ENCODE results near the gene CCDC184. TPM values are rescaled to one million over a fixed set of nuclear protein-coding genes. Genes with fewer than 3 reads are reported as not detected.

CCDC184 gene
- total and polyA plus RNA-seq, 2 experiments from 2014 or later, result 4.8 to 13.8 TPM

DNA sequence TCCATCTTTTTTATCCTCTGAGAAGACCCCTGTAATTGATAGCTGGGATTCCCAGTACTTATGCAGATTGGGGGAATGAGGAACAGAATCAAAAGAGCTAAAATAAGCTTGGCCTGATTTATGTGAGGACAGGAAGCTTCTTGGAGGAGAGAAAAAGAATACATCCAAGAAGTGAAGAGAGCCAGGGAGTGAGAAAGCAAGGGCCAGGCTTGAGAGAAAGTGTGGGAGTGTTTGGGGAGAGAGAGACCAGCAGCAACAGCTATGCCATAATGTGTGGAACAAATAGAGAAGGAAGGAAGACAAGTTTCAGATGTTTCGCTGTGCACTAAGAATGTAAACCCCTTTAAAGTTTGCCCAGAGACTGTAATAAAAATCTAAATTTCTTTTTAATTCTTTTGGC lies 4.0 kb upstream of the CCDC184 start:
- no peak overlapping the region for H3K27ac ChIP-seq
- no peak overlapping the region for H2AFZ ChIP-seq
- no peak for TF ChIP-seq CTCF (IDR thresholded peaks at IDR 0.05; ENCODE audit: poor library complexity)
- no peak for TF ChIP-seq EZH2phosphoT487 (IDR thresholded peaks at IDR 0.05; ENCODE audit: low read depth, severe bottlenecking, unreplicated experiment)
- no peak for TF ChIP-seq EZH2 (IDR thresholded peaks at IDR 0.05; ENCODE audit: borderline replicate concordance)
- no peaks in the 10 kb centered on the region for H4K20me1 ChIP-seq (ENCODE audit: insufficient read depth, poor library complexity, severe bottlenecking)
- H3K4me3 ChIP-seq, result no peak overlapping the region
- H3K4me2 ChIP-seq, result no peak overlapping the region
- no peaks in the 10 kb centered on the region for H3K9me3 ChIP-seq (ENCODE audit: low read depth)
- no peaks in the 10 kb centered on the region for H3K9me2 ChIP-seq (replicated peaks; ENCODE audit: insufficient read depth)
- no peak for DNase-seq (ENCODE audit: low spot score)
- H3K4me1 ChIP-seq (ENCODE audit: insufficient read depth), result peaks cover 27% of the 10 kb centered on the region
- H3K27me3 ChIP-seq, result peaks cover 36% of the 10 kb centered on the region
- WGBS (ENCODE audit: low lambda C conversion rate, missing lambda C conversion rate), result 96% methylated on average over 1 of the region's 1 CpG
- no peaks in the 10 kb centered on the region for H3K36me3 ChIP-seq (replicated peaks; ENCODE audit: insufficient read depth, low read depth)
- no peaks in the 10 kb centered on the region for H3K79me2 ChIP-seq

DNA sequence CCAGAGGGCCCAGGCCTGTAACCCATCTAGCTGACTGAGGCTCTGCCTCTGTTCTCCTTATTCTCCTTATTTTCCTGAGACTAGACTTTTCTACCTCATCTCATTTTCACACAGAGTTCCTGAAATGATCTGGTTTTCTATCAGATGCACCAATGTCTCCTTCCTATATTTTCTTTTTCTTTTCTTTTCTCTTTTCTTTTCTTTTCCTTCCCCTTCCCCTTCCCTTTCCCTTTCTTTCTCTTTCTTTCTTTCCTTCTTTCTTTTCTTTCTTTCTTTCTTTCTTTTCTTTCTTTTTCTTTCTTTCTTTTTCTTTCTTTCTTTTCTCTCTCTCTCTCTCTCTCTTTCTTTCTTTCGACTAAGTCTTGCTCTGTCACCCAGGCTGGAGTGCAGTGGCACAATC lies 3.0 kb upstream of the CCDC184 start:
- Histone ChIP-seq H3K79me2 (no peaks in the 10 kb centered on the region), H3K27me3 (peaks cover 44% of the 10 kb centered on the region), H3K36me3 (replicated peaks; ENCODE audit: insufficient read depth, low read depth) (no peaks in the 10 kb centered on the region), H3K9me3 (ENCODE audit: low read depth) (no peaks in the 10 kb centered on the region), H4K20me1 (ENCODE audit: insufficient read depth, poor library complexity, severe bottlenecking) (no peaks in the 10 kb centered on the region), H3K4me1 (ENCODE audit: insufficient read depth) (peaks cover 23% of the 10 kb centered on the region), H2AFZ (no peak overlapping the region), H3K9me2 (replicated peaks; ENCODE audit: insufficient read depth) (no peaks in the 10 kb centered on the region), H3K4me3 (no peak overlapping the region), H3K4me2 (no peak overlapping the region), H3K27ac (no peak overlapping the region)
- no peak for DNase-seq (ENCODE audit: low spot score)
- TF ChIP-seq EZH2phosphoT487 (IDR thresholded peaks at IDR 0.05; ENCODE audit: low read depth, severe bottlenecking, unreplicated experiment) (no peak), EZH2 (IDR thresholded peaks at IDR 0.05; ENCODE audit: borderline replicate concordance) (no peak), CTCF (IDR thresholded peaks at IDR 0.05; ENCODE audit: poor library complexity) (no peak)
- WGBS (ENCODE audit: low lambda C conversion rate, missing lambda C conversion rate), result 86% methylated on average over 1 of the region's 1 CpG

- peaks cover 49% of the 10 kb centered on the region for H3K27me3 ChIP-seq
- H3K9me2 ChIP-seq (replicated peaks; ENCODE audit: insufficient read depth), result no peaks in the 10 kb centered on the region
- WGBS (ENCODE audit: low lambda C conversion rate, missing lambda C conversion rate), result 84% methylated on average over 2 of the region's 2 CpGs
- H3K4me2 ChIP-seq, result no peak overlapping the region
- H3K79me2 ChIP-seq, result no peaks in the 10 kb centered on the region
- no peak for DNase-seq (ENCODE audit: low spot score)
- H3K4me3 ChIP-seq, result no peak overlapping the region
- H4K20me1 ChIP-seq (ENCODE audit: insufficient read depth, poor library complexity, severe bottlenecking), result no peaks in the 10 kb centered on the region
- H3K36me3 ChIP-seq (replicated peaks; ENCODE audit: insufficient read depth, low read depth), result no peaks in the 10 kb centered on the region
- H3K27ac ChIP-seq, result no peak overlapping the region
- H2AFZ ChIP-seq, result no peak overlapping the region
- H3K9me3 ChIP-seq (ENCODE audit: low read depth), result no peaks in the 10 kb centered on the region
- TF ChIP-seq CTCF (IDR thresholded peaks at IDR 0.05; ENCODE audit: poor library complexity) (no peak), EZH2phosphoT487 (IDR thresholded peaks at IDR 0.05; ENCODE audit: low read depth, severe bottlenecking, unreplicated experiment) (no peak), EZH2 (IDR thresholded peaks at IDR 0.05; ENCODE audit: borderline replicate concordance) (no peak)
- H3K4me1 ChIP-seq (ENCODE audit: insufficient read depth), result peaks cover 18% of the 10 kb centered on the region
Observed at GRCh38 chr12:48180857-48181495, 2.5 kb upstream of the CCDC184 start.
